ENCODE measurements around the gene CLCNKB. TPM values are rescaled to one million over a fixed set of nuclear protein-coding genes. Genes with fewer than 3 reads are reported as not detected.
"Not testable (repeated sequence)": the region's sequence is repeated elsewhere in the genome, so short reads cannot be mapped to it uniquely, and the experiment has no call there.

The CLCNKB gene
- total RNA-seq, 1 donor from 2014 or later = not detected

DNA sequence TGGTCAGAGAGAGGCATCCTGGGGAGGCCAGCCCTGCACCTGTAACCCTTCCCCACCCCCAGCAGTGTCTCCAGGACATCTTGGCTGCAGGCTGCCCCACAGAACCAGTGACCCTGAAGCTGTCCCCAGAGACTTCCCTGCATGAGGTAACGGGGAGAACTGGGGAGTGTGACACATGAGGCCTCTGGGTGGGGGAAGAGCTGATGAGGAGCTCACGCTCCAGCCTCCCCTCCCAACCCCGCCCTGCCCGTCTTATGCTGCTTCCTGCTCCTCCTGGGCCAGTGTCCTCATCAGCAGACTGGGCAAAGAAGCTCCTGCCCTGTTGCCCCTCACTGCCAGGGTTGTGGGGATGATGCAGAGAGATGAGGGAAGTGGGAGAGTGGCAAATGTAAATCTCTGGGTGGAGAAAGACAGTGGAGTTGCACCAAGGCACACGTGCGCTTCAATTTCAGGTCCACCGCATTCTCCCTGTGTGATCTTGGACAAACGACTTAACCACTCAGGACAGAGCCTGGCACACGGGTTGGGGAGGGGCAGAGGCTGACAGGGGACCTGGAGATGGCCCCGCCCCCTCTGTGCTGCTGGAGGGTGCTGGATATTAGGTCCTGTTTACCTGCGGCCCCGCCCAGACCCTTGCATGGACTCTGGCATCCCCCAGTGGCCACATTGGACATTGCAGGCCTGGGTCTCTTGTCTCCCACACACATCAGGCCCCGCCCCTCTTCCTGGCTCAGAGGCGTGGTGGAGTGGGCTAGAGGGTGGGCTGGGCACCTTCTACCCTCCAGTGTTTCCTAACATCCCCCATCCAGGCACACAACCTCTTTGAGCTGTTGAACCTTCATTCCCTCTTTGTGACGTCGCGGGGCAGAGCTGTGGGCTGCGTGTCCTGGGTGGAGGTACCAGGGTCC lies 12.3 kb downstream of the CLCNKB start:
- intact Hi-C loops (cut with micrococcal nuclease) = loop anchor here (1.0 to 10.0 kb wide), 4 partner anchors 47 to 441 kb away; partner anchors contain the start of gene DDI2

DNA sequence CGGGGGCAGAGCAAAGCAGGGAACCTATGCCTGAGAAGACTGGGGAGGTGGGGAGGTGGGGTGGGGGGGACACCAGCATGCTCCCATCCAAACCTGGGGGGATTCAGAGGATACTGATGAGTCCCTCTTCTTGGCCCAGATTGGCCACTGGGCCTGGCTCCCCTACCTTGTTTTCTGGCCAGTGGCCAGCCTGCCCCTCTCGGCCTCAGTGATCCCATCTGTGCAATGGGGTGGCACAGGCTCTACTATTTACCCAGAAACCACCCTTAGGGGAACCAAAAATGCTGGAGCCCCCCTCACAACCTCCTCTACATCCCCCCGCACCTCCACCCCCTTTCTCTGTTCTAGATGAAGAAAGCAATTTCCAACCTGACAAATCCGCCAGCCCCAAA lies 12.9 kb downstream of the CLCNKB start:
- intact Hi-C loops (cut with micrococcal nuclease) = loop anchor here (1.0 to 10.0 kb wide), 4 partner anchors 47 to 442 kb away; partner anchors contain the start of gene DDI2

DNA sequence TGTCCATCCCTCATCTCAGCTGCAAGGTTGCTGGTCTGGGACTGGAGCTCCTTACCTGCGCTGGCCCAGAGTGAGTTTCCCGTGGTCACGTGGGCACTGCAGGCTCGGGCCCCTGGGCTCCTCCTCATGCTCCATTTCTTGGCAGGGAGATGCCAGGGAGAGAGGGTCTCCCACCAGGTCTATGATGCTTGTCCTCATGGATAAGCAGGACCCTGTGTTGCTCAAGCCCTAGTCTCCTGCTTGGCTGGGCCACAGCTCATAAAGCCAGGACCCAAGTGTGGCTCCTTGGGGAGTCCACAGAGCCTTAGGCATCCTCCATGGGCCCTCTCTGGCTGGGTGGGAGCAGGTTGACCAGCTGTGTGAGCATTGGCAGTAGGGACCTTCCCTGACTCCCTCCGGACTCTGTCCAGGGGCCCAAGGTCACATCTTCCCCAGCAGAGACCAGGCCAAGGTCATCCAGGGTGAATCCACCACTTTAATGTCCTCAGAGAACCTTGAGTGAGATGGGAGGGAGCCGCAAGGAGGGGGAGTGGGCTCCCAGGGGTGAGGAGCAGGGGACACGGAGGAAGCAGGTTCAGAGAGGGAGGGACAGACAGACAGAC lies 13.8 kb downstream of the CLCNKB start:
- intact Hi-C loops (cut with micrococcal nuclease) = loop anchor here (10.0 kb wide), 1 partner anchor 443 kb away; the partner anchor contains the start of gene DDI2

DNA sequence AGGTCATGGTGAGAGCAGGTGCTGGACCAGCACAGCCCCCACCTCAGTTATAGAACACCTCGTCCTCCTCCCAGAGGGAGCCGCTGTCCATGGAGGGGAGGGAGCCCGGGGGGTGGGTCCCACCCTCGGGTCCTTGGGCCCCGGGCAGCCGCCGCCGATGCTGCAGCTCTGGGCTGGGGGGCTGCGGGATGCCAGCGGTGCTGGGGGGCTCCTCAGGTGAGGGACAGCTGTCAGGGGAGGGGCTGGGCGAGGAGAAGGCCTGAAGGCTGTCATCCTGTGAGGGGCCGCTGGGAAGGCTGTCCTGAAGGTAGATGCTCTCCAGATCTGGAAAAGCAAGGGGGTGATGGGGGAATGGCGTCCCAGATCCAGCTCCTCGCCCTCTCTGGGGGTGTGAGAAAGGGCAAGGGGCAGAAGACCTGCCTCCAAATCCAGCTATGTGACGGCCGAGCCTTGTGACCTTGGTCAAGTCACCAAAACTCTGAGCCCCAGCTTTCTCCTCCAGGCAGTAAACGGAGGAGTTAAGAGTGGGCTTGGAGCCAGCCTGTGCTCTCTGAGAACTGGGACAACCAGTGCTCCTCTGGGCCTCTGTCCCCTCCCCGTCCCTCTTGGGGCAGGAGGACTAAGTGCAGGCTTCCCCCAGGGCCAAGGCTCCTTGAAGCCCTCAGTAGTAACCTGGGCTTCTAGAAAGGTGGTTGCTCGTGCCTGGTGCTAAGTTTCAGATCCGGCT lies 15.0 kb downstream of the CLCNKB start:
- intact Hi-C loops (cut with micrococcal nuclease) = loop anchor here (1.0 to 10.0 kb wide), 2 partner anchors 8 to 444 kb away; partner anchors contain the start of gene DDI2

DNA sequence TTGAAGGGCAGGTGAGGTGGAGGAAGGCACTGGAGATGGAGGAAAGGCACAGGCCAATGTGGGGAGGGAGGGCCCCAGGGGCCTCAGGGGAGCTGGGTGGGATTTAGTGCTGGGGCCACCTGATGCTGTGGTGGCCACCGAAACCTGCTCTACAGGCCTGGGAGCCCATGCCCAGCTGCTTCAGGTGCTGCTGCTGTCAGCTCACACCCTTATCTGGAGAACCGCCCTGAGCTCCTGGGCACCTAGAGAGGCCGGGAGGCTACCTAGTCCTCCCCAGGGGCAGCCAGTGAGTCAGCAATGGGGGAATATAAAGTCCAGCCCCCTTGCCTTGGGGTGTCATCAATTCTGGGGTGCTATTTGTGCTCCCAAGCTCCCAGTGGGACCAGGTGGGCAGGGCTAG lies 17.7 kb downstream of the CLCNKB start:
- intact Hi-C loops (cut with micrococcal nuclease) = no loop called here

DNA sequence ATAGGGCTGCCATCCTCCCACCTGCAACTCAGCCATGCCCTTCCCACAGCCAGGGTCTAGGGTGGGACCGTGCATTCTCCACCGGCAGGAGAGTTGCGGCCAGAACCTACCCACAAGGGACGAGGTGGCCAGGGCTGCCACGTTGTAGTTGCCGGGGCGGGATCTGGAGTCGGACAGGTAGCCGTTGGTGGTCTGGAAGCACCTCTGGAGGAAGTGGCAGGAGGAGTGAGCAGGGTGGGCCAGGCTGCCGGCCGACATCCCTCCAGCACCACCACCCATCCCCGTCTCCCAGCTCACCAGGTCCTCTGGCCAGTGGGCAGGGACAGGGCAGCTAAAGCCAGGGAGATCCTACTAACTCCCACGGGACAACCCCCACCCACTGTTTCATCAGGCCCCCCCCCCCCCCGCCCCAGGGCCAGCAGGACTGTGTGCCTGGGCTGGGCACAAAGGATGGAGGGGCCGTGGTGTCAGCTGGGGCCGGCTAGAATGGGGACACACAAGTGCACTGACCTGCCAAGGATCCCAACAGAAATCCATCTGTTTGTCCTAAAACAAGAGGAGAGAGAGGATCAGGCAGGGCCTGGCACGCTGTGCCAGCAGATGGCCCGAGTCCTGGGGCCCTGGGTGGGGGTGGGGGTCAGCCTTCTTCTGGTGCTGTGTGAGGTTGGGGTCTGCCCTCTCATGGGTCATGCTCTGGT lies 18.6 kb downstream of the CLCNKB start:
- intact Hi-C loops (cut with micrococcal nuclease) = not testable (repeated sequence)

DNA sequence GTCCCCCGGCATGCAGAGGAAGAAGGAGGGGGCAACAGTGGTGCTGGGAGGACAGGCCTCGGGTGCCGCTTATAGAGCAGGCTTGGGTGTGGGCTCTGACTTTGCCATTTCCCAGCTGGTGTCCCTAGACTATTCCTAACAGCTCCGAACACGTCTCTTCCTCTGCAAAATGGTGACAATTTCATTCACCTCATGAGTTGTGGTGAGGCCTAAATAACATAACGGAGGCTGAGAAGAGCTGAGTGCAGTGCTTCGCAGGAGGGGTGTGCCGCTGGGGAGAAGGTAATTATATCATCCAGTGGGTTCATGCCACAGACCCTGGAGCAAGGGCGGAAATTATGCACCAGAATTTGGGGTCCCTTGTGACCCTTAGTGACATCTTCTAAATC lies 19.1 kb downstream of the CLCNKB start:
- intact Hi-C loops (cut with micrococcal nuclease) = not testable (repeated sequence)

DNA sequence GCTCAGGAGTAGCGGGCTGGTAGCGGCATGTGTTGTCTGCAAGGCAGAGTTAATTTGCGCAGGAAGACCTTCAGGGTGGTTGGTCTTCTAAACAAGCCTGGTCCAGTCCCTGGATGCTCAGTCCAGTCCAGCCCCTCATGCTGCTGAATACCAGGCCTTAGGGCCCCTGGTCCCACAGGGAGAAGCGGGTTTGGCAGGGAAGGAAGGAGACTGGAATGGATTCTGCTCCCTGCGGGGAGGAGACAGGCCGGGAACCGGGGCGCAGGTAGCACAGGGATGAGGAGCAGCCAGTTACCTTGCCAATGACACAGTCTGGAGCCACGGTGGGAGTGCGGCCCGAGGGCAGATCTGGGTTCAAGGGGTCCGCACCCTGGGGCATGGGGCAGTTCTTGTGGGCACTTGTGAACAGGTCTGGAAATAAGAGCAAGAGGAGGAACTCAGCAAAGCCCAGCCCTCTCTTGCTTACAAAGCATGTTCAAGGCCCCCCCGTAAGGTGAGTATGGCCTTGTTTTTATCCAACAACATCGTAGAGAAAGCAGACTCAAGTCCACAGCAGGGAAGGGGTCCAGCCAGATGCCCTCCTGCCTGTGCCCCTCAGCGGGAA lies 19.7 kb downstream of the CLCNKB start:
- intact Hi-C loops (cut with micrococcal nuclease) = no loop called here

DNA sequence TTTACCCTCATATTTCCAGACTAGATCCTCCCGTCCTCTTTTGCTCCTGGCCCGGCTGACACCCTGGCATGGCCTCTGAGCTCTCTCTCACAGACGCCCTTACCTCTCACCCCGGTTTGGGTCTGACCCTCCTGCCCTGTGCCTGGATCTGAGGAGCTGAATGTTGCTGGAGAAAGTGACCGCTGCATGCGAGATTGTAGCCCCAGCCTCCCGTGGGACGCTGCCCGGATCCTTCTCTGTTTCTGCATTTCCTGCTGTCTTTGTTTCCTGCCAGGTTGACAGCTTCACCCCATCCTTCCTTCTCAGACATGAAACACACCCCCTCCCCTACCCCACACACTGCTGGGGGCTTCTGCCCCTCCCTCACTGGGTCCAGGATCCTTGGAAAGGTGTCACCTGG lies 20.3 kb downstream of the CLCNKB start:
- intact Hi-C loops (cut with micrococcal nuclease) = no loop called here

DNA sequence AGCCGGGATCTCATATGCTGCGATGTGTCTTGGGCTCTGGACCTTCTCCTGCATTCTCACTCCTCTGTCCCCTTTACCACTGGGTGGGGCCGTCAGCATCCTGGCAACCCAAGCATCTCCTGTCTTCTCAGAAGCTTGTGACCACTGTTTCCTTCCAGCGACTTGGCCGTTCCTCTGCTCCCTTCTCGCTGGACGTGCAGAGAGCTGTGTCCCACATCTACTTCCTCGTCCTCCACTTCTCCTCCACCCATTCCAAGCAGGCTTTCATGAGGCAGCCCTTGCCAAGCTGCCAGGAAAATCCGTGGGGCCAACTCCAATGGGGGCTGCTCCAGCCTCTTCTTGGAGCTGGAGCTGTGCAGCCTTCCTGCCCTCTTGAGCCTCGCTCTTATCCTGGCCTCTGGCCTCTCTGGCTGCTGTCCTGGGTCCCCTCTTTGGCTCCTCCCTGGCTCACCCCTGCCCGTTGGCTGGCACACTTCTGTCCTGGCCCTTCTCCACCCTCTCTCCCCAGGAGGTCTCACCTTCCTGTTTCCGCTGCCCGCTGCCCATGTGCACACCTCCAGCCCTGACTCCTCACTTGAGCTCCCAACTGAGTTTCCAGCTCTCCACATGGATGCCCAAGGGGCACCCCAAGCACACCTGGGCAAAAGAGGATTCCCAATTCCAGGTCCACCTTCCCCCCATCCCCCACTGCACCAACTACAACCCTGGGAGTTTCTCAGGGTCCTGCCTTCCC lies 21.1 kb downstream of the CLCNKB start:
- intact Hi-C loops (cut with micrococcal nuclease) = no loop called here

DNA sequence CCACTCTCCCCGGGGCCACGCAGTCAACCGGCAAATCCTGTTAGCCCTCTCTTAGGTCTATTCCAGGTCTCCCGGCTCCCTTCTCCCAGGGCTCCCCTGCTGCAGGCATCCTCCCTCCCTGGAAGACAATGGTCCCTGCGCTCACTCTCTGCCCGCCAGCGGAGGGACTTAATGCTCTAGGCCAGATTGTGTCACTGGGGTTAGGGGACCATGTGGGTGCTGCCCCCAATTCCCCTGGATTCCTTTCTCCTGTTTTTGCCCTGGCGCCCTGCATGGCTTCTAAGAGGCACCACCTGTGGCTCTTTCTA lies 21.6 kb downstream of the CLCNKB start:
- intact Hi-C loops (cut with micrococcal nuclease) = no loop called here

DNA sequence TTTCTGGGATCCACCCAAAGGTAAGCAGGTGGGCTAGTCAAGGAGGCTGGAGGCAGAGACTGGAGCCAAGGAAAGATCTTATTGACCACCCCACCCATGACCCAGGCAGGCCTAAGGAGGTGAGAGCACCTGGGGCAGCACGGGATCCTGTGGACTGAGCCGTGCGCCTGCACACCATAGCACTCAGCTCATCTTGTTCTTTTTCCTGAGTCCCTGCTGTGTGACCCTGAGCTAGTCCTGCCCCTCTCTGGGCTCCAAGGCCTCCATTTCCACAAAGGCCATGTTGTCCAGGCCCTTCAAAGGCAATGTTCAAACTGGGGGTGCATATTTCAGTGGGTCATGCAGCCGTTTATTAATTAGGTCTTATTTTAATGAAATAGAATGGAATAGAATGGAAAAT lies 22.7 kb downstream of the CLCNKB start:
- intact Hi-C loops (cut with micrococcal nuclease) = no loop called here

DNA sequence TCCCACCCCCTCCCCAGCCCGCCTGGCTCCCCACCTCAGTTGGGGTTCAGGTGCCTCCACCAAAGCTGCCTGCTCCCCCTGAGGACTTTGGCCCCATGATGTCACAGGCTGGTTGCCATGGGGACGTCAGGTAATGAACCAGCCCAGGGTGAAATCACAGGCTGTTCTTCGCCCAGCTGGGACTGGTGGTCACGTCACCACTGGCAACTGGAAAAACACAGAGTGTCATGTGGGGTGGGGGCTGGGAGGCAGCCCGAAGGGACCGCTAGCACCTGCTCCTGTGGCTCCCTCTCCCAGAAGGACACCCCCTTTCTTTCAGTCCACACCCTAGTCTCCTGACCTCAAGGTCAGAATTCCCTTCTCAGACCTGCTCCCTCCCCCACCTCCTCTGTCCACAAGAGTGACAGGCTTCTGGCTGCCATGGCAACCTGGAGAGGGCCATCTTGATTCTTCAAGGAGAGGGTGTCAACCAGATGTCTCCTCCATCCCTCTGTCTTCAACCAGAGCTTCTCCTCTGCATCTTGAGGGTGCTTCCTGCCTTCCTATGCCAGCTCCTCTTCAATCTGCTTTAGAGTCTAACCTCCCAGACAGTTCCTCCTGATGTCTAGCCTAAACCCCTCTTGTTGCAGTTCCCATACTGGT lies 23.7 kb downstream of the CLCNKB start:
- intact Hi-C loops (cut with micrococcal nuclease) = no loop called here

DNA sequence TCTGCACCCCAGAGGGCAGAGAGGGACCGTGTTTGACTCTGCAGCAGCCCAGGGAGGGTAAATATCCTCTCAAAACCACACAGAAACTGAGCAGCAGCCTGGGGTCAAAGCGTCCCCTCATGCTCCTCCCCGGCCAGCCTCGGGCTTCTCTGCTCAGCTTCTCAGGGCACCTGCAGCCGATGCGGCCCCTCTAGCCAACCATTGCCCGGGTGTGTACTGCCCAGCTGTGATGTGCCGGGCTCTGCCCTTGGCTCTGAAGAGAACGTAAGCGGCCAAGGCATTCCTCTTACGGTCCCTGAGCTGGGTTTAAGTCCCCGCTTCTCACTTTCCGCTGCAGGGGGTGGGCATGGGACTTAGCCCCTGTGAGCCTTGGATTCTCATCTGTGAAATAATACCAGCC lies 24.4 kb downstream of the CLCNKB start:
- intact Hi-C loops (cut with micrococcal nuclease) = no loop called here

DNA sequence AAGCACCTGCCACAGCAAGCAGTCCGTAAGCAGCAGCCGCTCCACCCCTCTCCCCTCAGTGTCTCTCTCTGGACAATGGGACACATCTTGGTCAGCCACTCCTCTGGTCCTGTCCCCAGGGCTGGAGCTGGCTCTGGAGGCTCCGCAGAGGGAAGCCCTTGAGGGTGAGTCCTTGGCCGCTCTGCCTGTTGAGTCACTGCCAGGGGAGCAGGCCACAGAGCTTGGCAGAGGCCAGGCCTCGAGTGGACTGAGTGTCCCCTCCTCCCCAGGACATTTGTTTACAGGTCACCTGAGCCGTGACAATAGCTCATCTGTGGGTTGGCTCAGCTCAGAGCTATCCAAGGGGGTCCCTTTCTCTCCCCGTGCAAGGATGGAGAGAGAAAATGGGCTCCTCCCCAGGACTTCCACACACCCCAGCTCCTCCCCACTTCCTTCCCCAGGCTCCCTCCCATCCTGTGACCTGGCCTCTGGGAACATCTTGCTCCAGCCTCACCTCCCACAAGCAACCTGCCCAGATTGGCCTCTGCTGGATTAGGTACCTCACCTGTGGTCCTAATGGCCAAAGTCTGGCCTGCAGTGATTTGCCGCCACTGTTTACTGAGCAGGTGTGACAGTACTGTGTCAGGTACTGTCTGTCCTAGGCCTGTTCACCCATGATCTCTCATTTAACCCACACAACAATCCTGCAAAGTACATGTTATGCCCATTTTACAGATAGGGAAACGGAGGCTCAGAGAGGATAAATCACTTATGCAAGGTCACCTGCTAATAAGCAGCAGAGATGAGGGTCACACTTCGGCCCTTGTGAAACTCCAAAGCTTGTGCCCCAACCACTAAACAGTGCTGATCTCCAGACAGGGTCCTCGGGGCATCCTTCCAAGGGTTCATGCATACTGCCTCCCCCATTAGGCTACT lies 25.0 kb downstream of the CLCNKB start:
- intact Hi-C loops (cut with micrococcal nuclease) = no loop called here

DNA sequence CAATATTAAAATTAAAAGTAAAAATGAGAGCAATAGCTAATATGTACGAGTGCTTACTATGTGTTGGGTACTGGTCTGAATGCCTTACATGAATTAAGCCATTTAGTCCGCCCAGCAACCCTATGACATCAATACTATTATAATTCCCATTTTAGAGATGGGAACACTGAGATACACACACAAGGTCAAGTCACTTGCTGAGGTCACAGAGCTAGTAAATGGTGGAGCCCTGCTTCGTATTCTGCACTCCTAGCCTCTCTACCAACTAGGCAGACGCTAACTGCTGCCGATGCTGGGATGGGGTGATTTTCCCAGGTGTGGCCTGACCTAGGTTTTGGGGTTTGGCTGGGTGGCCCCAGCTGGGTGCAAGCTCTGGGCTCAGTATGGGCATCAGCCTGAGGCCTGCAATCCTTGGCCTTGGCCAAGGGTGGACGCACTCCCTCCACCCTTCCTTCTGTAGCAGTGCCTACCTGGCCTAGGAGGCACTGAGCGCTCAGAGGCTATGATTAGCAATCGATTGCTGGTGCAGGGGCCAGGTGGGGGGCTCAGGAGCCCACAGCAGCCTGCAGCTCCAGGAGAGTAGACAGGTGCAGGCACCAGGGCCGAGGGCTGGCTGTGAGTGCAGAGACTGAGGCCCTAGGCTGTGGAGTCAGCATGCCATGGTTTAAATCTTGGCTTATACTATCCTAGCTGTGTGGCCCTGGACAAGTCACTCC lies 27.2 kb downstream of the CLCNKB start:
- intact Hi-C loops (cut with micrococcal nuclease) = no loop called here

DNA sequence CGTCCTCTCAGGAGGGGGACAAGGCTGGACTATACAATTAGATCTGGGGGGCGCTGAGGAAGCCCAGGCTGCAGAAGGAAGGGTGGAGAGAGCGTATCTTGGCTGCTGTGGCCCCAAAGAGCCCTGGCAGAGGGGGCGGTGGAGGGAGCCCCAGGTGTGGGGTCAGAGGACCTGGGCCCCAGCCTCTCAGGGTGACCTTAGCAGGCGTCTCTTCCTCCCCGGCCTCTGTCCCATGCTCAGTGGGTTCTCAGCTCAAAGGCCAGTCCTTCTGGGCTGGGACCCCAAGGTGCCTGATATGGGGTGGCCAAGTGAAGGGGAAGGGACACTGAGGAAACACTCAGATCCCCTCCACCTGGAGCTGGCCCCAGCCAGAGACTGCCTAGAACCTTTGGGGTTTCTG lies 28.0 kb downstream of the CLCNKB start:
- intact Hi-C loops (cut with micrococcal nuclease) = no loop called here

DNA sequence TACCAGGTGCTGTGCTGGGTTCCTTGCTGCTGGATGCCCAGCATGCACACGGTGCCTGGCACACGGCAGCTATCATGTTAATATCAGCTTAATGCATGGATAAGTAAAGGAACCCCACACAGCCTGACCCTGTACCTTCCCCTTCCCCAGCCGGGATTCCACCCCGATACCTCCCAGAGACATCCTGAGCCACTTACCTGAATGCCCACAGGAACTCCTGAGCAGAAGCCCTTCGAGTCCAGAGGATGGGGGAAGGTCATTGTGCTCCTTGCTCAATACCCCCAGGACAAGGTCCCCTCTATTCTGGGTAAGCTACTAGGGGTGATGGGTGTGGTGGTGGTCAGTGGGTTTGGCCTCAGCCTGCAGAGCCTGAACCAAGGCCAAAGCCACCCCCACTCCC lies 28.5 kb downstream of the CLCNKB start:
- intact Hi-C loops (cut with micrococcal nuclease) = no loop called here

Data from T-helper 1 cell treated with Interleukin-12 subunit alpha and Interleukin-12 subunit beta and Interleukin-4 antibody, amounts not matched to agents 30 ng/mL and 1 ng/mL, for 36 hours (primary cell).